WTC11 (cell line): ENCODE data around the gene ZNF699. TPM values are rescaled to one million over a fixed set of nuclear protein-coding genes. Genes with fewer than 3 reads are reported as not detected.

Experiments
- ATAC-seq: fragments of 200-7000 bp; cut with Tn5 transposase; 2 replicates; pipeline ENCODE4 v1.10.0; 2021; ENCODE audit warnings: mild to moderate bottlenecking, moderate library complexity
- CTCF ChIA-PET: fragments of 300-600 bp; sonication (Branson Sonifier 250); formaldehyde crosslinking; loops from one replicate; lab custom pipeline; 2021; ENCODE audit warnings: antibody characterized with exemption; lab: Charles Lee
- POLR2A ChIA-PET: fragments of 350-600 bp; sonication (Branson Sonifier 250); formaldehyde crosslinking; loops from one replicate; lab custom pipeline; 2021; ENCODE audit warnings: antibody characterized with exemption; lab: Charles Lee
- DNase-seq: peaks from one replicate; pipeline ENCODE4 v3.0.0; 2021; ENCODE audit warnings: low spot score
- H3K27ac Mint-ChIP-seq: 2 replicates; pipeline ENCODE4 v1.8.0; 2021; ENCODE audit warnings: mixed read lengths
- H3K27me3 Mint-ChIP-seq: 2 replicates; pipeline ENCODE4 v1.8.0; 2021; ENCODE audit warnings: low read depth, mild to moderate bottlenecking, moderate library complexity, mixed read lengths
- H3K36me3 Mint-ChIP-seq: 2 replicates; pipeline ENCODE4 v1.8.0; 2021; ENCODE audit warnings: mixed read lengths
- H3K4me1 Mint-ChIP-seq: 2 replicates; pipeline ENCODE4 v1.8.0; 2022; ENCODE audit warnings: mixed read lengths
- H3K4me3 Mint-ChIP-seq: 2 replicates; pipeline ENCODE4 v1.8.0; 2021; ENCODE audit warnings: mild to moderate bottlenecking, moderate library complexity, mixed read lengths
- H3K9me3 Mint-ChIP-seq: 2 replicates; pipeline ENCODE4 v1.8.0; 2021; ENCODE audit warnings: mixed read lengths
- ARID4B ChIP-seq: sonication (generic); formaldehyde crosslinking; IDR thresholded peaks from 2 replicates; pipeline ENCODE4 v1.8.0; 2023; ENCODE audit warnings: missing genetic modification reagents, mild to moderate bottlenecking, borderline replicate concordance
- ATF1 ChIP-seq: sonication (generic); formaldehyde crosslinking; IDR thresholded peaks from 2 replicates; pipeline ENCODE4 v1.8.1; 2023; ENCODE audit warnings: mild to moderate bottlenecking, moderate library complexity, missing genetic modification reagents
- CREB1 ChIP-seq: sonication (generic); formaldehyde crosslinking; IDR thresholded peaks from 2 replicates; pipeline ENCODE4 v1.8.0; 2023; ENCODE audit warnings: mild to moderate bottlenecking, missing genetic modification reagents
- CTCF ChIP-seq: fragments of 200-600 bp; IDR thresholded peaks from 2 replicates; pipeline ENCODE4 v1.8.0; 2022; ENCODE audit warnings: antibody characterized with exemption
- ERG ChIP-seq: fragments of 250-450 bp; sonication (Bioruptor Pico); IDR thresholded peaks from 2 replicates; pipeline ENCODE4 v1.8.0; 2021; ENCODE audit warnings: mild to moderate bottlenecking
- GTF2I ChIP-seq: fragments of 250-450 bp; sonication (Bioruptor Pico); conservative IDR thresholded peaks from 2 replicates; pipeline ENCODE4 v1.4.0; 2021; ENCODE audit warnings: mild to moderate bottlenecking
- HMGA2 ChIP-seq: fragments of 250-450 bp; sonication (Bioruptor Pico); IDR thresholded peaks from 2 replicates; pipeline ENCODE4 v1.4.0; 2021; ENCODE audit warnings: mild to moderate bottlenecking, moderate library complexity
- MAX ChIP-seq: sonication (generic); formaldehyde crosslinking; IDR thresholded peaks from 2 replicates; pipeline ENCODE4 v1.8.0; 2022; ENCODE audit warnings: mild to moderate bottlenecking, missing genetic modification reagents
- MLX ChIP-seq: sonication (generic); formaldehyde crosslinking; IDR thresholded peaks from 2 replicates; pipeline ENCODE4 v1.8.1; 2023; ENCODE audit warnings: mild to moderate bottlenecking, missing genetic modification reagents, moderate library complexity
- NR1H2 ChIP-seq: sonication (generic); formaldehyde crosslinking; IDR thresholded peaks from 2 replicates; pipeline ENCODE4 v1.9.0; 2021; ENCODE audit warnings: mild to moderate bottlenecking, moderate library complexity, missing genetic modification reagents
- OVOL2 ChIP-seq: fragments of 250-450 bp; sonication (Bioruptor Pico); IDR thresholded peaks from 2 replicates; pipeline ENCODE4 v1.9.0; 2021; ENCODE audit warnings: mild to moderate bottlenecking, borderline replicate concordance
- STAT6 ChIP-seq: sonication (generic); formaldehyde crosslinking; conservative IDR thresholded peaks from 2 replicates; pipeline ENCODE4 v1.8.1; 2023; ENCODE audit warnings: mild to moderate bottlenecking, low read depth, missing genetic modification reagents, moderate library complexity
- TP53 ChIP-seq: sonication (generic); formaldehyde crosslinking; IDR thresholded peaks from 2 replicates; pipeline ENCODE4 v1.8.1; 2023; ENCODE audit warnings: mild to moderate bottlenecking, missing genetic modification reagents
- USF2 ChIP-seq: sonication (generic); formaldehyde crosslinking; IDR thresholded peaks from 2 replicates; pipeline ENCODE4 v1.8.1; 2023; ENCODE audit warnings: mild to moderate bottlenecking, missing genetic modification reagents, moderate library complexity
- ZNF219 ChIP-seq: sonication (generic); formaldehyde crosslinking; IDR thresholded peaks from 2 replicates; pipeline ENCODE4 v1.8.0; 2023; ENCODE audit warnings: missing genetic modification reagents, mild to moderate bottlenecking, borderline replicate concordance
- ZNF317 ChIP-seq: sonication (generic); formaldehyde crosslinking; IDR thresholded peaks from 2 replicates; pipeline ENCODE4 v1.8.1; 2023; ENCODE audit warnings: low read depth, mild to moderate bottlenecking, moderate library complexity, missing genetic modification reagents, borderline replicate concordance
- ZSCAN18 ChIP-seq: fragments of 250-450 bp; sonication (Bioruptor Pico); IDR thresholded peaks from 2 replicates; pipeline ENCODE4 v2.1.2; 2022; ENCODE audit warnings: mild to moderate bottlenecking, moderate library complexity
- total RNA-seq: library from RNA; stranded (reverse); gene quantifications from 3 replicates; pipeline ENCODE4 v1.2.3, GENCODE V29; 2021

Gene ZNF699
- total RNA-seq, 1 experiment from 2014 or later = 5.9 TPM

- no peaks in the 10 kb centered on the region for H3K4me1 Mint-ChIP-seq
- peaks cover 82% of the 10 kb centered on the region for H3K36me3 Mint-ChIP-seq
- ChIA-PET CTCF (no interaction called here), POLR2A (no interaction called here)
- peaks cover 81% of the 10 kb centered on the region for H3K9me3 Mint-ChIP-seq
- peaks cover 7% of the 10 kb centered on the region for H3K27me3 Mint-ChIP-seq
- H3K4me3 Mint-ChIP-seq = no peak overlapping the region
- DNase-seq (no peak), ATAC-seq (no peak)
- H3K27ac Mint-ChIP-seq = no peak overlapping the region
- TF ChIP-seq HMGA2 (CRISPR knock-in tag) (no peak), ERG (no peak), ZNF219 (CRISPR knock-in tag) (no peak), CREB1 (CRISPR knock-in tag) (no peak), USF2 (CRISPR knock-in tag) (no peak), ATF1 (CRISPR knock-in tag) (no peak), GTF2I (CRISPR knock-in tag) (no peak), OVOL2 (CRISPR knock-in tag) (no peak), STAT6 (no peak), ZSCAN18 (CRISPR knock-in tag) (no peak), MAX (no peak), TP53 (no peak)
Observed at GRCh38 chr19:9296336-9296735, 13.3 kb downstream of the ZNF699 start.

- no peak overlapping the region for H3K4me3 Mint-ChIP-seq
- DNase-seq = no peak
- TF ChIP-seq CTCF (no peak), ZNF317 (CRISPR knock-in tag) (no peak), ERG (no peak), MLX (CRISPR knock-in tag) (no peak), CREB1 (CRISPR knock-in tag) (no peak), ARID4B (CRISPR knock-in tag) (no peak), NR1H2 (CRISPR knock-in tag) (no peak)
Observed at GRCh38 chr19:9295411-9295849, 14.2 kb downstream of the ZNF699 start.

More at GRCh38 chr19:9295411-9295849, 14.2 kb downstream of the ZNF699 start:
- Mint-ChIP-seq H3K36me3 (peaks cover 78% of the 10 kb centered on the region), H3K9me3 (peaks cover 80% of the 10 kb centered on the region), H3K4me1 (no peaks in the 10 kb centered on the region), H3K27ac (no peak overlapping the region), H3K27me3 (peaks cover 7% of the 10 kb centered on the region)
- no peak for ATAC-seq
- CTCF ChIA-PET = no interaction called here
- POLR2A ChIA-PET = no interaction called here
